T-cell (primary cell): Measurements from ENCODE around the gene CADM1. TPM values are rescaled to one million over a fixed set of nuclear protein-coding genes. Genes with fewer than 3 reads are reported as not detected.

Experiments used
- ATAC-seq, 4 experiments: fragments of 200-7000 bp in 3 of 4; fragments of 150-1000 bp in 1 of 4; cut with Tn5 transposase; replicated peaks in 1 of 4; 1 replicate in 3 of 4; 2 replicates in 1 of 4; pipeline ENCODE4 v1.10.0; 2021; ENCODE audit warnings: moderate library complexity in 3 of 4, mild to moderate bottlenecking in 2 of 4, moderate number of reproducible peaks in 1 of 4
- CTCF ChIA-PET, 2 donors: fragments of 300-600 bp; sonication (Branson Sonifier 250); formaldehyde crosslinking; loops; one replicate each; lab custom pipeline; 2022; ENCODE audit warnings: antibody characterized with exemption in 2 of 2; lab: Charles Lee
- POLR2A ChIA-PET, 2 donors: fragments of 300-600 bp; sonication (Branson Sonifier 250); formaldehyde crosslinking; loops; one replicate each; lab custom pipeline; 2022; ENCODE audit warnings: antibody characterized with exemption in 2 of 2; lab: Charles Lee
- DNase-seq, 35 experiments: peaks; one replicate each; pipeline versions ENCODE4 v3.0.0 to v3.0.0-alpha.2; 2013 to 2023
- H3K27ac ChIP-seq: one replicate; pipeline ENCODE4 v1.5.1; 2013; ENCODE audit warnings: low read length
- H3K27me3 ChIP-seq, 2 experiments: replicated peaks in 1 of 2; 1 replicate in 1 of 2; 2 replicates in 1 of 2; pipeline versions ENCODE4 v1.6.1 to v1.7.0; 2013; ENCODE audit warnings: low read length in 1 of 2, mixed read lengths in 1 of 2; ENCODE audit not compliant: control insufficient read depth in 2 of 2, insufficient read depth in 2 of 2; ENCODE audit errors: extremely low read depth in 1 of 2
- H3K36me3 ChIP-seq, 2 donors: 1 replicate in 1 of 2; 2 replicates in 1 of 2; pipeline versions ENCODE4 v1.6.1 to v1.7.0; 2013; ENCODE audit warnings: low read length in 1 of 2; ENCODE audit not compliant: control insufficient read depth in 2 of 2, insufficient read depth in 1 of 2; ENCODE audit errors: extremely low read depth in 1 of 2
- H3K4me1 ChIP-seq, 2 experiments: 1 replicate in 1 of 2; 2 replicates in 1 of 2; pipeline versions ENCODE4 v1.6.1 to v1.7.0; 2013; ENCODE audit warnings: low read length in 2 of 2, mixed read lengths in 1 of 2; ENCODE audit not compliant: insufficient read depth in 2 of 2, control insufficient read depth in 1 of 2; ENCODE audit errors: extremely low read depth in 1 of 2
- H3K4me3 ChIP-seq, 2 donors: 1 replicate in 1 of 2; 2 replicates in 1 of 2; pipeline versions ENCODE4 v1.5.1 to v1.7.0; 2013; ENCODE audit warnings: mild to moderate bottlenecking in 2 of 2, low read length in 1 of 2, moderate library complexity in 1 of 2; ENCODE audit not compliant: control insufficient read depth in 1 of 2; ENCODE audit errors: extremely low read depth in 1 of 2
- H3K9me3 ChIP-seq: 2 replicates; pipeline ENCODE4 v1.7.0; 2013
- H3K27ac Mint-ChIP-seq, 2 donors: one replicate each; pipeline ENCODE4 v1.8.0; 2020 to 2021; ENCODE audit warnings: mild to moderate bottlenecking in 2 of 2, mixed read lengths in 2 of 2
- H3K27me3 Mint-ChIP-seq, 2 donors: one replicate each; pipeline ENCODE4 v1.8.0; 2021 to 2022; ENCODE audit warnings: mixed read lengths in 2 of 2
- H3K36me3 Mint-ChIP-seq: one replicate; pipeline ENCODE4 v1.8.0; 2021; ENCODE audit warnings: mixed read lengths
- H3K4me1 Mint-ChIP-seq, 3 donors: one replicate each; pipeline ENCODE4 v1.8.0; 2020 to 2022; ENCODE audit warnings: mixed read lengths in 3 of 3, mild to moderate bottlenecking in 1 of 3
- H3K4me3 Mint-ChIP-seq, 3 donors: one replicate each; pipeline ENCODE4 v1.8.0; 2020 to 2022; ENCODE audit warnings: mild to moderate bottlenecking in 3 of 3, mixed read lengths in 3 of 3, moderate library complexity in 3 of 3
- H3K9me3 Mint-ChIP-seq, 3 donors: one replicate each; pipeline ENCODE4 v1.8.0; 2020 to 2022; ENCODE audit warnings: mixed read lengths in 3 of 3
- WGBS: methylation state at CpG from one replicate; pipeline ENCODE4 v1.1.5; 2013; ENCODE audit warnings: missing lambda C conversion rate; ENCODE audit not compliant: insufficient coverage; 5-methylcytosine and 5-hydroxymethylcytosine counted together
- total RNA-seq, 35 experiments: library from RNA in 6 of 35; stranded (reverse) in 6 of 35; fragments of 120-200 nt in 1 of 35; gene quantifications; one replicate each; pipeline versions ENCODE4 v1.2.1 to v1.2.4 and lab custom pipeline; 2013 to 2026

Gene CADM1
- total RNA-seq, 5 donors from 2014 or later (not counting 1 experiment from before 2014, with no cell fraction given) = 2.1 to 6.7 (median 3.1) TPM

GRCh38 chr11:115325523-115325922 lies 178.7 kb downstream of the CADM1 start:
- CTCF ChIA-PET = interaction anchor here in 1 of 2 donors (0.6 kb wide), 1 partner anchor 14 kb away, joined by 5 read pairs; no protein-coding TSS in a partner anchor

DNA sequence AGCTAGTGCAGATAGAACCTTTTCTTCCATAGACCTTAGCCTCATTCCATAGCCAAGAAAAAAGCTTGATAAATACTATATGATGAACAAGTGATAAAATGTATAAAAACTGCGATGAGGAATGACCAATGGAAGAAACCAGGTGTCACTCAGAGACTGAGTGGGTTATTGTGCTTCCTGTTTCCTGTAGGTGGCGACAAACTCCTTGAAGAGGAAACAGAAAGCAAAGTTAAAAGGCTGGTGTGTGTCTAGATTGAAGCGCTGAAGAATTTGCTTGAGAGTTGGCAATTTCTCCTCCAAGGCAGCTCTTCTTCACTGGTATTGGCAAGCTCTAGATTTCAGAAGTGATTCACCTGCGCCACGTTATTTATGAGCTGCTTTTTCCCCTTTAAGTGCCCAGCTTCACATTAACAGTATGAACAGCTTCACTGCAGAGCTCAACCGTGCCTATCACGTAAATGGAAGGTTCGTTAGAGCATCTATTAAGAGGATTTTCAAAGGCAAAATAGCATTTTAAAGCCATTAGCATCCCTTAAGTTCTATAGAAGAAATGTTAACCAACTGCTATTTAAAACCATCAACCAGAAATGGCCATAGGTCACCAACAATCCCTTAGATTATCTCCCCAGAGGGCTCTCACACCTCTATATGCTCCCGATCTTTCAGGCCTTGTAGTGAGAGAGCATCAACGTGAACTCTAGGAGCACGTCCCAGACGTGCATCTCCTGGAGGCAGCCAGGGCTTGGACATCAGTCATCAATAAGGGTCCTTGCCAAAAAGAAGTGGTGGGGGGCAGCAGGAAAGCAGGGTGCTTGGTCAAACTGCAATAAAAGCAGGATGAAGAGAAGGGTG lies 179.4 kb downstream of the CADM1 start:
- H3K27ac Mint-ChIP-seq = no peak overlapping the region
- 20% methylated on average over 4 of the region's 12 CpGs for WGBS
- H3K36me3 ChIP-seq = no peaks in the 10 kb centered on the region
- DNase-seq (peak in 12 of 35 experiments; percentile 1 to 63 (median 4)), ATAC-seq (peak in 3 of 4 experiments; percentile 42 to 66 (median 61))
- H3K27ac ChIP-seq = no peak overlapping the region
- no peak overlapping the region for H3K4me3 Mint-ChIP-seq
- H3K27me3 Mint-ChIP-seq = peaks cover 0 to 6% of the 10 kb centered on the region in 2 donors
- no peaks in the 10 kb centered on the region for H3K36me3 Mint-ChIP-seq
- no peaks in the 10 kb centered on the region for H3K9me3 Mint-ChIP-seq
- H3K4me1 Mint-ChIP-seq = peaks cover 0 to 9% (median 2%) of the 10 kb centered on the region in 3 donors
- ChIA-PET CTCF (interaction anchor here (0.6 to 1.1 kb wide), 5 partner anchors 9 to 44 kb away, joined by 3 to 5 read pairs (median 4); no protein-coding TSS in a partner anchor), POLR2A (no interaction called here)
- H3K9me3 ChIP-seq = no peaks in the 10 kb centered on the region
- H3K4me3 ChIP-seq = no peak overlapping the region
- no peaks in the 10 kb centered on the region for H3K27me3 ChIP-seq
- no peaks in the 10 kb centered on the region for H3K4me1 ChIP-seq

More at GRCh38 chr11:115325523-115325922, 178.7 kb downstream of the CADM1 start:
- Mint-ChIP-seq H3K4me1 (peaks cover 0 to 9% (median 2%) of the 10 kb centered on the region in 3 donors), H3K27ac (no peak overlapping the region), H3K36me3 (no peaks in the 10 kb centered on the region), H3K27me3 (peaks cover 0 to 6% of the 10 kb centered on the region in 2 donors), H3K4me3 (no peak overlapping the region), H3K9me3 (no peaks in the 10 kb centered on the region)
- H3K4me3 ChIP-seq = no peak overlapping the region
- H3K27ac ChIP-seq = no peak overlapping the region
- WGBS = 88% methylated on average over 1 of the region's 1 CpG
- ATAC-seq = no peak
- POLR2A ChIA-PET = no interaction called here
- H3K4me1 ChIP-seq = no peaks in the 10 kb centered on the region
- DNase-seq = no peak
- H3K9me3 ChIP-seq = no peaks in the 10 kb centered on the region
- no peaks in the 10 kb centered on the region for H3K27me3 ChIP-seq
- H3K36me3 ChIP-seq = no peaks in the 10 kb centered on the region

- no CpG with 5 or more reads among the region's 4 CpGs for WGBS
- Mint-ChIP-seq H3K9me3 (no peaks in the 10 kb centered on the region), H3K36me3 (no peaks in the 10 kb centered on the region), H3K4me3 (no peak overlapping the region), H3K4me1 (peaks cover 0 to 9% (median 2%) of the 10 kb centered on the region in 3 donors), H3K27ac (no peak overlapping the region), H3K27me3 (peaks cover 0 to 3% of the 10 kb centered on the region in 2 donors)
- H3K27me3 ChIP-seq = no peaks in the 10 kb centered on the region
- ATAC-seq (no peak), DNase-seq (no peak)
- no peaks in the 10 kb centered on the region for H3K36me3 ChIP-seq
- H3K4me1 ChIP-seq = no peaks in the 10 kb centered on the region
- POLR2A ChIA-PET = no interaction called here
- H3K4me3 ChIP-seq = no peak overlapping the region
- CTCF ChIA-PET = no interaction called here
- no peak overlapping the region for H3K27ac ChIP-seq
- H3K9me3 ChIP-seq = no peaks in the 10 kb centered on the region
Observed at GRCh38 chr11:115322553-115323203, 181.5 kb downstream of the CADM1 start.

DNA sequence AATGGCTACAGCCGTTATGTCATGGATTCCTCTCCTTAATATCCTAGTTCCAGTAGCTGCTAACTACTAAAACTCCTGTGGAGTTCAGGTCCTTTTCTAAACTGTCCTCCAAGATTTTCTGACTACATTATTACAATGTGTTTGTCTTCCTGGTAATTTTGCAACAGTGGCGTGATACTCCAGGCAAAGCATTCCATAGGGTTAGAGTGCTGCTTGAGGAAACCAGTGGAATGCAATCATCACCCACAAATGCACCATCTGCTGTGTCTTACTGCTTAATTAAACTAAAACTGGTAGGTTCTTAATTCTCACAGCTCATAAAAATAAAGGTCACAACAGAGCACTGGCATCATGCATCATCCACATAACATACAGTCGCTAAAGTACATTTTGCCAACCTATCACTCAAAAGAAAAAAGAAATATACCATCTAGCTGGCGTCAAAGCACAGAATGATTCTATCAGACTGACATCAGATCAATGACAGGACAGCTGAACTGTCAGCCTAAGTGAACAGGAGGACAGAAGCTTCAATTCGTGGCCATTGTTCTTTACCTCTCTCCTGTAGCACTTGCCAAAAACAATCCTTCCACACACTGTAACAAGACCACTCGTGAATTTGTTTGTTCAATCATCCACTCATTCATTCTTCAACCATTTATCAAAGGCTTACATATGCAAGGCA lies 182.5 kb downstream of the CADM1 start:
- ChIA-PET CTCF (no interaction called here), POLR2A (no interaction called here)
- Histone ChIP-seq H3K27ac (no peak overlapping the region), H3K36me3 (no peaks in the 10 kb centered on the region), H3K9me3 (no peaks in the 10 kb centered on the region), H3K4me1 (no peaks in the 10 kb centered on the region), H3K27me3 (no peaks in the 10 kb centered on the region), H3K4me3 (no peak overlapping the region)
- H3K4me1 Mint-ChIP-seq = peaks cover 0 to 9% (median 2%) of the 10 kb centered on the region in 3 donors
- no peak overlapping the region for H3K27ac Mint-ChIP-seq
- no peaks in the 10 kb centered on the region for H3K9me3 Mint-ChIP-seq
- H3K36me3 Mint-ChIP-seq = no peaks in the 10 kb centered on the region
- no peak for ATAC-seq
- WGBS = 75% methylated on average over 4 of the region's 6 CpGs
- no peak overlapping the region for H3K4me3 Mint-ChIP-seq
- H3K27me3 Mint-ChIP-seq = peaks cover 0 to 3% of the 10 kb centered on the region in 2 donors
- DNase-seq = no peak

- Mint-ChIP-seq H3K4me1 (no peaks in the 10 kb centered on the region), H3K27me3 (peaks cover 4 to 11% of the 10 kb centered on the region in 2 donors), H3K4me3 (no peak overlapping the region), H3K36me3 (no peaks in the 10 kb centered on the region), H3K9me3 (no peaks in the 10 kb centered on the region), H3K27ac (no peak overlapping the region)
- WGBS = 89% methylated on average over 2 of the region's 6 CpGs
- Histone ChIP-seq H3K4me3 (no peak overlapping the region), H3K4me1 (no peaks in the 10 kb centered on the region), H3K9me3 (no peaks in the 10 kb centered on the region), H3K36me3 (no peaks in the 10 kb centered on the region), H3K27me3 (no peaks in the 10 kb centered on the region), H3K27ac (no peak overlapping the region)
- DNase-seq (no peak), ATAC-seq (no peak)
- POLR2A ChIA-PET = interaction anchor here in 1 of 2 donors (0.6 kb wide), 1 partner anchor 112 kb away, joined by 3 read pairs; no protein-coding TSS in a partner anchor
- CTCF ChIA-PET = no interaction called here
Observed at GRCh38 chr11:115317277-115318185, 186.7 kb downstream of the CADM1 start.
